HG02610 (cell line): Measurements from ENCODE around the gene KNOP1.

Experiments
- ATAC-seq: cut with Tn5 transposase; IDR thresholded peaks from one replicate; pipeline ENCODE4 v1.9.1; 2021; ENCODE audit warnings: mild to moderate bottlenecking, moderate library complexity; ENCODE audit not compliant: unreplicated experiment

KNOP1 gene, protein sequence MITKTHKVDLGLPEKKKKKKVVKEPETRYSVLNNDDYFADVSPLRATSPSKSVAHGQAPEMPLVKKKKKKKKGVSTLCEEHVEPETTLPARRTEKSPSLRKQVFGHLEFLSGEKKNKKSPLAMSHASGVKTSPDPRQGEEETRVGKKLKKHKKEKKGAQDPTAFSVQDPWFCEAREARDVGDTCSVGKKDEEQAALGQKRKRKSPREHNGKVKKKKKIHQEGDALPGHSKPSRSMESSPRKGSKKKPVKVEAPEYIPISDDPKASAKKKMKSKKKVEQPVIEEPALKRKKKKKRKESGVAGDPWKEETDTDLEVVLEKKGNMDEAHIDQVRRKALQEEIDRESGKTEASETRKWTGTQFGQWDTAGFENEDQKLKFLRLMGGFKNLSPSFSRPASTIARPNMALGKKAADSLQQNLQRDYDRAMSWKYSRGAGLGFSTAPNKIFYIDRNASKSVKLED

DNA sequence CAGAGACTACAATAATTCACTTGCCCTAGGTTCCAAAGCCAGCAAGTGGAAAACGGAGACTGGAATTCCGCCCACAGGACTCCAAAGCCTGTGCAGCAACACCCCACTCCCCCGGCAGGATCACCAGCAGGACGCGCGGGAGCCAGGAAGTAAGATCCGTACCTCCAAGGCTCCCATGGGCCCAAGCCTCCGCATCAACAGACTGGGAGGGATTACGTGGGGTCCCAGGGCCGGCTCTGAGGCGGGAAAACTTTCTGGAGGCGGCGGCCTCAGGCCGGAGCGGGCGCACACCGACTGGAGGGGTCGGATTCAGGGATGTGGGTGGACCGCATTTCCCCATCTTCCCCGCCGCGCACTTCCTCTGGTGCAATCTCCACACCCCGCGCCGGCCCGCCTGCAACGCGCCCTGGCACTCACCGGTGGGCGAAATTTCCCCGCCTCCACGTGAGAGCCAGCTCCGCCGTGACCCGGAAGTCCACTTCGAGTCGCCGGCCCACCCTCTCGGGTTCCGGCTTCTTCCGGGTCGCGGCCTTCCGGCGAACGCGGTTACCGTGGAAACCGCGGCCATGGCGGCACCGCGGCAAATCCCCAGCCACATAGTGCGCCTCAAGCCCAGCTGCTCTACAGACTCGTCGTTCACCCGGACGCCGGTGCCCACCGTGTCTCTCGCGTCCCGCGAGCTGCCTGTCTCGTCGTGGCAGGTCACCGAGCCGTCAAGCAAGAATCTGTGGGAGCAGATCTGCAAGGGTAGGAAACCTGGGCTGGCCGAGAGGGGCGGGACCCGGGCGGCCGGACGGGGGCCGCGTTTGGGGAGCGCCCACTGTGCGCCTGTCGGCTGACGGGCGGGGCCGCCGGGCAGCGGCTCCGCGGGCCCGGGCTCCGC lies at the start of gene KNOP1, which contains the start of gene IQCK:
TSS of gene KNOP1 (minus strand) at position 487 of the 883 bp plus-strand sequence. CDS start 3,192 bp downstream, outside the sequence.
TSS of gene IQCK (plus strand) at position 531 of the 883 bp plus-strand sequence. CDS start at position 567, 36 bp downstream.
- ATAC-seq, result peak; percentile 94

- ATAC-seq, result no peak
Measured at GRCh38 chr16:19767497-19767896, 49.5 kb upstream of the KNOP1 start.

GRCh38 chr16:19766988-19767387 lies 49.0 kb upstream of the KNOP1 start:
- no peak for ATAC-seq

GRCh38 chr16:19766554-19766884 lies 48.5 kb upstream of the KNOP1 start:
- no peak for ATAC-seq

DNA sequence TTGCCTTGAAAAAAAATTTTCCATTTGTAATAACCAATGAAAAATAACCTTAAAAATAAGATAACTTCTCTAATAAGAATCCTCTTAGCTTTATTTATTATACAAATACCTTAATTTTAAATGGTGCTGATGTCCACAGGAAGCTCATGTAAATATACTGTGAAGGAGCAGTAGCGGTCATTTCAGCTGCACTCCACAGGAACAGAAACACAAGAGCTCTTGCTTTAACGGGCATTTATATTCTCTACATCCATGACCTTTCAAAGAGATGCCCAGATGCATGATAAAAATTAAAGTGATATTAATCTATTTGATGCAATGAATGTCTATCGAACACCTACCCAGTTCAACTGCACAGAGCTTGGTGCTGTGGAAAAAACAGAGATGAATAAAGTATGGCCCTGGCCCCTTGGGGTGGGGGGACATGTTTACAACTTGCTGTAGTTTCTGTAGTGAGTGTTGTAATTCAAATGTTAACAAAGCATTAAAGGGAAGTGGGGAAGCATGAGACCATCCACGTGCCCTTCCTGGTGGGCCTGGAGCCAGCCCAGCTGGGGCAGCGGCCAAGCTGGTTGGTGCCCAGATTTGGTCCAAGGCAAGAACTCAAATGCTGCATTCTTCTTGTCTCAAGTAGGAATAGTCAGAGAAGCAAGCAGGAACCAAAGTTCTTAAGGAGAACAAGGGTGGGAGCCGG lies 48.0 kb upstream of the KNOP1 start:
- no peak for ATAC-seq

DNA sequence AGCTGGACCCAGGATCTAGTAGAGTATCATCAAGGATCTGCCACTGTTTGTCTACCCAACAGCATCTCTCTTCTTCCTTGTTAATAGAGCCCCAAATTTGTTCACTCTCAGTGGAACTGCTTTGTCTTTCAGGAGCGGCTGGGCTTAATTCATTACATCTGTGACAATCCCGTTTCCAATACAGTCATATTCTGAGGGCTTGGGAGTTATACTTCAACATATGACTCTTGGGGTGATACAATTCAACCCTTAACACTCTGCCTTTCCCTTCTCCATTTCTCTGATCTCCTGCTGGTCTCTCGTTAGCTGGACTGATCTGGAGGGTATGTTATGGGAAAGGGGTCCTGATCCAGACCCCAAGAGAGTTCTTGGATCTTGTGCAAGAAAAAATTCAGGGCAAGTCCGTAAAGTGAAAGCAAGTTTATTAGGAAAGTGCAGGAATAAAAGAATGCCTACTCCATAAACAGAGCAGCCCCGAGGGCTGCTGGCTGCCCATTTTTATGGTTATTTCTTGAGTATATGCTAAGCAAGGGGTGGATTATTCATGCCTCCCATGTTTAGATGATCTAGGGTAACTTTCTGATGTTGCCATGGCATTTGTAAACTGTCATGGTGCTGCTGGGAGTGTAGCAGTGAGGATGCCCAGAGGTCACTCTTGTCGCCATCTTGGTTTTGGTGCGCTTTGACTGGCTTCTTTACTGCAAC lies 42.5 kb upstream of the KNOP1 start:
- no peak for ATAC-seq

DNA sequence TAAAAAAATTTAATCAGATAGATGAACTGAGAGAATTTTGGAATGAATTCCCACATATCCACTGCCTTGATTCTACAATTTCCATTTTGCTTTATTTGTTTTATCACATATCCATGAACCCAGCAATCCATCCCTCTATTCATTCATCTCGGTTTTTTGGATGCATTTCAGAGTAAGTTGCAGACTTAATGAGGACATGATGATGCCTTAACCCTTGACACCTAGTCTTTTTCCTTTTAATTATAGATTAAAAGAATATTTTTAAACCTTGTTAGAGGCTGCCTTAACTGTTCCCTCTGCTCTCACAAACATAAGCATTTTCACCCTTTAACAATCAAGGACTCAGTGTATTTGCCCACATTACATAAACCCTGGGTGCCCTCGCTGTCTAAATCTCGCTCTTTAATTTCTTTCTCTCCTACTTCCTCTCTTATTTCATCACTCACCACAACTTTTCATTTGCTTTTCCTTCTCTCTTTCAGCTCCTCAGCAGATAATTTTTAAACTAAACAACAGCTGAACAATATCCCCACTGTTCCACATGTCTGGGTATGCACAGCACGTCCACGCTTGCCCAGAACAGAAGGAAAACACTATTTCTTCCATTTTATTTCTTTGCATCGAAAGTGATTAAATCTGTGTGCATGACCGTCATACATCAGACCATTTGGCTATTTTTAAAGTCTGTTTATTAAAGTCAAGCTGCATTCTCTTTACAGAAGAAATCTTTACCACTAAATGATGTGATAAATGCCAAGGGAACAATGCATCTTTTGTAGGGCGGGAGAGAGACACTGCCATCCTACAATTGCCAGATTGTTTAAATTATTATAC lies 40.0 kb upstream of the KNOP1 start:
- ATAC-seq, result no peak

DNA sequence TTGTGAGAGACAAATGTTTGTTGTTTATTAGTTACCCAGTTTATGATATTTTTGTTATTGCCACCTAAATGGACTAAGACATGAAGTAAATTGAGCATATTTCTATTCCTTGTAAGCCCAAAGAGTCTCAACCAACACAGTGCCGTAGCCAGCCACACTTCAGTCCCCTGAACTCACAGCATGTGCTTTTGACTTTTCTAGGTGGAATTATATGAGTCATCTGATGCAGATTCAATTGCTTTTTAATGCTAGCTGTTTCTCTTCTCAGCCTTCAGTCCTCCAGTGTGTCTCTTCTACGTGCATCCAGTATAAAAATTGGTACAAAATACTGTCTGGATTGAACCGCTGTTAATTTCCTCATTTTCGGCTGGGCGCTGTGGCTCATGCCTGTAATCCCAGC lies 39.0 kb upstream of the KNOP1 start:
- ATAC-seq, result no peak

GRCh38 chr16:19755268-19755667 lies 37.2 kb upstream of the KNOP1 start:
- ATAC-seq, result no peak

- ATAC-seq, result no peak
Measured at GRCh38 chr16:19754644-19755036, 36.6 kb upstream of the KNOP1 start.

DNA sequence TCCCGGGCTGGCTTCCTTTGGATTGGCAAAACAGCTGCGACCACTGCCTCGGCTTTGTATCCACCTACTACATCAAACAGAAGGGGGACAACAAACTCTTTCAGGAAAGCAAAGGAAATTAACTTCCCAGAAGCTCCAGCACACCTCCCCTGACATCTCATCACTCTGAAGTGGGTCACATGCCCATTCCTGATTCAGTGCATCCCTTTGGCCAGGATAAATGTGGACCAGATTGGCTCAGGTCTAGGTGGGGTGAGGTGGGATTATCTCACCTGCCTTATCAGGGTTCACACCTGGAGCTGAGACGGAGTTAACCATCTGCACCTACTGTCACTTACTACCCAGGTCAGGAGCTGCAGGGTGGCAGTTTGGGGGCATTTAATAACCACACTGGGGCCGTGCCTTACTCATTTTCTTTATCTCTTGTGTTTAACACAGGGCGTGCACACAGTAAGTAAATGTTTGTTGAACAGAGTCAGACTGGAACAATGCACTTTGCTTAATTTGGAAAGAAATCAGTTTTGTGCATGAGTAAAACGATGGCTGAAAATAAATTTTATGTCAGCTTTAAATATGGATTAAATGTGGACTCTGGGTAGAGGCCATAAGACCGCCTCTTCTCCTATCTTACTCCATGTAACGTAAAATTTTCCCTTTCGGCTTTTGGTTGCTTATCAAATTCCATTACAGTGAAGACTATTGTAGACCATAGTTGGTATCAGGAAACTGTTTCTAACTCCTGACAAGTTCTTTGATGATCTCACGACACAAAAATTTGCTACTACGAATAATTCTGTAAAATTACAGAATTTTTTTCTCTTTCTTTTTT lies 36.0 kb upstream of the KNOP1 start:
- ATAC-seq, result no peak

- ATAC-seq, result no peak
Measured at GRCh38 chr16:19751478-19752385, 33.7 kb upstream of the KNOP1 start.

DNA sequence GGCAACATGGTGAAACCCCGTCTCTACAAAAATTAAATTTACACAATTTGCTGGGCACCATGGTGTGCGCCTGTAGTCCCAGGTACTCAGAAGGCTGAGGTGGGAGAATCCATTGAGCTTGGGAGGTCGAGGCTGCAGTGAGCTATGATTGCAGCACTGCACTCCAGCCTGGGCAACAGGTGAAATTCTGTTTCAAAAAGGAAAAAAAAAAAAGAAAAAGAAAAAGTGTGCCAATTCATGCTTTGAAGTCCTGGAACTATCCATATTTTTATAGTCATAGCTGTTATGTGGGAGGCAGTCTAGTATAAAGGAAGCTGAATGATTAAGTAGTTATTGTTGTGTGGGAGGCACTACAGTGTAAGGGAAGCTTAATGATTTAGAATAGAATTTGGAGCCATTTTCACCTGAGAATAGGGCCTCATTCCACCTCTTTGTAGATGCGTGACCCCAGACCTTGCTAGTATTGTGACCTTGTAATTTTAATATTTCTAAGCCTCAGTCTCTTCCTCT lies 31.6 kb upstream of the KNOP1 start:
- ATAC-seq, result no peak

DNA sequence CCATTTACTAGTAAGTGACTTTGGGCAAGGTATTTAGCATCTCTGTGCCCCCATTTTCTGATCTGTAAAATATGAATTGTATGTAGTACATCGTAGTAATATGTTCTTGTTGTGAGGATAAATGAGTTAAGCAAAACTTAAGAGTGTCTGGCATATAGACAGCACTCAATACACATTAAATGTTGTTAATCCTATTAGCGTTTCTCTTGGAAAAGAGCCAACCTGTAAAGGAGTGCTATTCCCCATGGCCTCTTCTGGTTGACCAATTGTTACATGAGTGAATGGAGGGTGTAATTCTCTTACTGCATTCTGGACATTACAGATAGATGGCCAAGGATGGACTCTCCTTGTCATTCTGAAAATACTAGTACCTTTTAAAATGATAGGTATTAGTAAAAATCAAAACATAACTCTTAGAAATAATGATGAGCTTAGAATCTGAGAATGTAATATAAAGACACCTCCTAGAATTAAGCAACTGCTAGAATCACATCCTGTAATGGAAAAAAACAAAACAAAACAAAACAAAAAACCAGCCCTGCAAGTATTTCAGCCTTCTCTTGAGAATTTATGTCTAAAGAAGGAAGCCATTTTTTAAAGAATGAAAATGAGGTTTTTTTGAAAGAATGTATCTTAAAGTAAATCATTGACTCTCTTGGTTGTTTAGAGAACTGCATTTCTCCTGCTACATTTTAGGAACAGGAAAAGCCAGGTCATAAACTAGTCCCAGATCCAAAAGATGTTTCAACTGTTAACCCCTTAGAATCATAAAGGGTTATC lies 30.6 kb upstream of the KNOP1 start:
- ATAC-seq, result no peak

GRCh38 chr16:19746561-19746960 lies 28.5 kb upstream of the KNOP1 start:
- ATAC-seq, result no peak

- no peak for ATAC-seq
Measured at GRCh38 chr16:19745286-19746010, 27.4 kb upstream of the KNOP1 start.
